HCT116 (cell line): ENCODE results near the gene C2orf81.

Experiments
- ATF3 ChIP-seq: IDR thresholded peaks from 2 replicates; pipeline ENCODE4 v1.6.1; 2012
- EZH2 ChIP-seq: fragments of 200-600 bp; sonication (generic); IDR thresholded peaks from 2 replicates; pipeline ENCODE4 v1.6.1; 2017; ENCODE audit warnings: antibody characterized with exemption, mixed run types
- POLR2A ChIP-seq: IDR thresholded peaks from 2 replicates; pipeline ENCODE4 v1.7.0; 2011; ENCODE audit warnings: borderline replicate concordance; ENCODE audit not compliant: insufficient read depth, insufficient read length; ENCODE audit errors: extremely low read depth
- ZNF274 ChIP-seq: fragments of 200-500 bp; sonication (Bioruptor generic); IDR thresholded peaks from 2 replicates; pipeline ENCODE4 v1.6.1; 2014; ENCODE audit warnings: mild to moderate bottlenecking, low read depth, low read length, inconsistent platforms
- TF ChIP-seq, protein P1 (sequence below), 3 experiments: fragments of 200-600 bp in 1 of 3; sonication (generic) in 1 of 3; IDR thresholded peaks in 2 of 3; conservative IDR thresholded peaks in 1 of 3; 2 replicates each; pipeline ENCODE4 v1.5.1; 2012 to 2017; ENCODE audit warnings: low read depth in 2 of 3, low read length in 2 of 3, antibody characterized with exemption in 1 of 3, borderline replicate concordance in 1 of 3, control low read depth in 1 of 3, mild to moderate bottlenecking in 1 of 3, mixed read lengths in 1 of 3, mixed run types in 1 of 3, moderate library complexity in 1 of 3; ENCODE audit not compliant: insufficient read depth in 1 of 3
- TF ChIP-seq, protein P2 (sequence below): IDR thresholded peaks from 2 replicates; pipeline ENCODE4 v1.6.1; 2012; ENCODE audit warnings: low read depth
- TF ChIP-seq, protein P3 (sequence below): IDR thresholded peaks from 2 replicates; pipeline ENCODE4 v1.6.1; 2012

- TF ChIP-seq EZH2, result no peak
- TF ChIP-seq POLR2A, result no peak
- TF ChIP-seq, protein P1, sequence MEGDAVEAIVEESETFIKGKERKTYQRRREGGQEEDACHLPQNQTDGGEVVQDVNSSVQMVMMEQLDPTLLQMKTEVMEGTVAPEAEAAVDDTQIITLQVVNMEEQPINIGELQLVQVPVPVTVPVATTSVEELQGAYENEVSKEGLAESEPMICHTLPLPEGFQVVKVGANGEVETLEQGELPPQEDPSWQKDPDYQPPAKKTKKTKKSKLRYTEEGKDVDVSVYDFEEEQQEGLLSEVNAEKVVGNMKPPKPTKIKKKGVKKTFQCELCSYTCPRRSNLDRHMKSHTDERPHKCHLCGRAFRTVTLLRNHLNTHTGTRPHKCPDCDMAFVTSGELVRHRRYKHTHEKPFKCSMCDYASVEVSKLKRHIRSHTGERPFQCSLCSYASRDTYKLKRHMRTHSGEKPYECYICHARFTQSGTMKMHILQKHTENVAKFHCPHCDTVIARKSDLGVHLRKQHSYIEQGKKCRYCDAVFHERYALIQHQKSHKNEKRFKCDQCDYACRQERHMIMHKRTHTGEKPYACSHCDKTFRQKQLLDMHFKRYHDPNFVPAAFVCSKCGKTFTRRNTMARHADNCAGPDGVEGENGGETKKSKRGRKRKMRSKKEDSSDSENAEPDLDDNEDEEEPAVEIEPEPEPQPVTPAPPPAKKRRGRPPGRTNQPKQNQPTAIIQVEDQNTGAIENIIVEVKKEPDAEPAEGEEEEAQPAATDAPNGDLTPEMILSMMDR (IDR thresholded peaks at IDR 0.05 in 2 of 3, conservative IDR thresholded peaks at IDR 0.05 in 1 of 3; ENCODE audit: borderline replicate concordance in 1 of 3, insufficient read depth in 1 of 3, low read depth in 2 of 3, low read length in 2 of 3), result peak; percentile 63 to 72 (median 72)
- TF ChIP-seq ZNF274, result no peak
- TF ChIP-seq, protein P2, sequence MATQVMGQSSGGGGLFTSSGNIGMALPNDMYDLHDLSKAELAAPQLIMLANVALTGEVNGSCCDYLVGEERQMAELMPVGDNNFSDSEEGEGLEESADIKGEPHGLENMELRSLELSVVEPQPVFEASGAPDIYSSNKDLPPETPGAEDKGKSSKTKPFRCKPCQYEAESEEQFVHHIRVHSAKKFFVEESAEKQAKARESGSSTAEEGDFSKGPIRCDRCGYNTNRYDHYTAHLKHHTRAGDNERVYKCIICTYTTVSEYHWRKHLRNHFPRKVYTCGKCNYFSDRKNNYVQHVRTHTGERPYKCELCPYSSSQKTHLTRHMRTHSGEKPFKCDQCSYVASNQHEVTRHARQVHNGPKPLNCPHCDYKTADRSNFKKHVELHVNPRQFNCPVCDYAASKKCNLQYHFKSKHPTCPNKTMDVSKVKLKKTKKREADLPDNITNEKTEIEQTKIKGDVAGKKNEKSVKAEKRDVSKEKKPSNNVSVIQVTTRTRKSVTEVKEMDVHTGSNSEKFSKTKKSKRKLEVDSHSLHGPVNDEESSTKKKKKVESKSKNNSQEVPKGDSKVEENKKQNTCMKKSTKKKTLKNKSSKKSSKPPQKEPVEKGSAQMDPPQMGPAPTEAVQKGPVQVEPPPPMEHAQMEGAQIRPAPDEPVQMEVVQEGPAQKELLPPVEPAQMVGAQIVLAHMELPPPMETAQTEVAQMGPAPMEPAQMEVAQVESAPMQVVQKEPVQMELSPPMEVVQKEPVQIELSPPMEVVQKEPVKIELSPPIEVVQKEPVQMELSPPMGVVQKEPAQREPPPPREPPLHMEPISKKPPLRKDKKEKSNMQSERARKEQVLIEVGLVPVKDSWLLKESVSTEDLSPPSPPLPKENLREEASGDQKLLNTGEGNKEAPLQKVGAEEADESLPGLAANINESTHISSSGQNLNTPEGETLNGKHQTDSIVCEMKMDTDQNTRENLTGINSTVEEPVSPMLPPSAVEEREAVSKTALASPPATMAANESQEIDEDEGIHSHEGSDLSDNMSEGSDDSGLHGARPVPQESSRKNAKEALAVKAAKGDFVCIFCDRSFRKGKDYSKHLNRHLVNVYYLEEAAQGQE, result no peak
- TF ChIP-seq, protein P3, sequence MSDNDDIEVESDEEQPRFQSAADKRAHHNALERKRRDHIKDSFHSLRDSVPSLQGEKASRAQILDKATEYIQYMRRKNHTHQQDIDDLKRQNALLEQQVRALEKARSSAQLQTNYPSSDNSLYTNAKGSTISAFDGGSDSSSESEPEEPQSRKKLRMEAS, result no peak
- no peak for TF ChIP-seq ATF3
Observed at GRCh38 chr2:74399785-74400184, 21.6 kb downstream of the C2orf81 start.
